ENCODE results near the gene IQCF6. TPM values are rescaled to one million over a fixed set of nuclear protein-coding genes. Genes with fewer than 3 reads are reported as not detected.
"Not testable (repeated sequence)": the region's sequence is repeated elsewhere in the genome, so short reads cannot be mapped to it uniquely, and the experiment has no call there.

Gene IQCF6
- polyA plus RNA-seq, 3 donors, result not detected

DNA sequence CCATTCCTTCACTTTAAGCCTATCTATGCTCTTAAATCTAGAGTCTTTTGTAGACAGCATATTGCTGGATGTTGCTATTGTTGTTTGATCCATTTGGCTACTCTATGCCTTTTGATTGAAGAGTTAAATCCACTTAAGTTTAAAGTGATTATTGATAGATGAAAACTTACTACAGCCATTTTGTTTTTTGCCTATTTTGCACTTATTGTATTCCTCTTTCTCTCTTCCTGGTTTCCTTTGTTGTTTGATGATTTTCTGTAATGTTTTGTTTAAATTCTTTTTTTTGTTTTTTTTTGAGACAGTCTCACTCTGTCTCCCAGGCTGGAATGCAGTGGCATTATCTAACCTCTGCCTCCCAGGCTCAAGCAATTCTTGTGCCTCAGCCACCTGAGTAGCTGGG, 19.8 kb downstream of the IQCF6 start:
- peaks cover 2 to 10% (median 6%) of the 10 kb centered on the region in 3 donors for H3K27me3 Mint-ChIP-seq (ENCODE audit: low read depth in 3 of 3)
- Histone ChIP-seq H3K4me2 (replicated peaks; ENCODE audit: extremely low read depth, low read length, poor library complexity, severe bottlenecking) (no peak overlapping the region), H3K79me2 (ENCODE audit: insufficient read depth, low read length) (no peaks in the 10 kb centered on the region), H3K36me3 (replicated peaks in 1 of 2; ENCODE audit: control insufficient read depth in 1 of 2, insufficient read depth in 2 of 2, low read length in 2 of 2) (no peaks in the 10 kb centered on the region), H2AFZ (ENCODE audit: insufficient read depth, low read depth, low read length, poor library complexity, severe bottlenecking) (no peak overlapping the region), H3K9ac (ENCODE audit: insufficient read depth, low read length, poor library complexity, severe bottlenecking) (no peak overlapping the region), H3K9me3 (replicated peaks in 1 of 2; ENCODE audit: control insufficient read depth in 1 of 2, insufficient read depth in 1 of 2, low read length in 2 of 2) (peaks cover 18 to 21% of the 10 kb centered on the region in 2 donors), H3K27ac (ENCODE audit: low read depth in 1 of 2, low read length in 2 of 2) (no peak overlapping the region), H3K4me3 (replicated peaks in 1 of 3; ENCODE audit: low read depth in 2 of 3, low read length in 3 of 3) (no peak overlapping the region), H3K27me3 (ENCODE audit: control insufficient read depth in 2 of 2, insufficient read depth in 2 of 2, low read length in 2 of 2) (no peaks in the 10 kb centered on the region), H4K20me1 (ENCODE audit: insufficient read depth, low read length) (no peaks in the 10 kb centered on the region), H3K4me1 (ENCODE audit: control insufficient read depth in 1 of 2, insufficient read depth in 2 of 2, low read length in 2 of 2) (no peaks in the 10 kb centered on the region)
- DNase-seq, result no peak
- H3K4me3 Mint-ChIP-seq, result no peak overlapping the region
- no peak overlapping the region for H3K27ac Mint-ChIP-seq
- H3K36me3 Mint-ChIP-seq, result no peaks in the 10 kb centered on the region
- TF ChIP-seq, protein P1, sequence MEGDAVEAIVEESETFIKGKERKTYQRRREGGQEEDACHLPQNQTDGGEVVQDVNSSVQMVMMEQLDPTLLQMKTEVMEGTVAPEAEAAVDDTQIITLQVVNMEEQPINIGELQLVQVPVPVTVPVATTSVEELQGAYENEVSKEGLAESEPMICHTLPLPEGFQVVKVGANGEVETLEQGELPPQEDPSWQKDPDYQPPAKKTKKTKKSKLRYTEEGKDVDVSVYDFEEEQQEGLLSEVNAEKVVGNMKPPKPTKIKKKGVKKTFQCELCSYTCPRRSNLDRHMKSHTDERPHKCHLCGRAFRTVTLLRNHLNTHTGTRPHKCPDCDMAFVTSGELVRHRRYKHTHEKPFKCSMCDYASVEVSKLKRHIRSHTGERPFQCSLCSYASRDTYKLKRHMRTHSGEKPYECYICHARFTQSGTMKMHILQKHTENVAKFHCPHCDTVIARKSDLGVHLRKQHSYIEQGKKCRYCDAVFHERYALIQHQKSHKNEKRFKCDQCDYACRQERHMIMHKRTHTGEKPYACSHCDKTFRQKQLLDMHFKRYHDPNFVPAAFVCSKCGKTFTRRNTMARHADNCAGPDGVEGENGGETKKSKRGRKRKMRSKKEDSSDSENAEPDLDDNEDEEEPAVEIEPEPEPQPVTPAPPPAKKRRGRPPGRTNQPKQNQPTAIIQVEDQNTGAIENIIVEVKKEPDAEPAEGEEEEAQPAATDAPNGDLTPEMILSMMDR (IDR thresholded peaks at IDR 0.05), result no peak
- intact Hi-C loops (cut with micrococcal nuclease), result no loop called here
- H3K9me3 Mint-ChIP-seq, result peaks cover 27 to 48% (median 44%) of the 10 kb centered on the region in 7 donors
- peaks cover under 1% of the 10 kb centered on the region for H3K4me1 Mint-ChIP-seq

DNA sequence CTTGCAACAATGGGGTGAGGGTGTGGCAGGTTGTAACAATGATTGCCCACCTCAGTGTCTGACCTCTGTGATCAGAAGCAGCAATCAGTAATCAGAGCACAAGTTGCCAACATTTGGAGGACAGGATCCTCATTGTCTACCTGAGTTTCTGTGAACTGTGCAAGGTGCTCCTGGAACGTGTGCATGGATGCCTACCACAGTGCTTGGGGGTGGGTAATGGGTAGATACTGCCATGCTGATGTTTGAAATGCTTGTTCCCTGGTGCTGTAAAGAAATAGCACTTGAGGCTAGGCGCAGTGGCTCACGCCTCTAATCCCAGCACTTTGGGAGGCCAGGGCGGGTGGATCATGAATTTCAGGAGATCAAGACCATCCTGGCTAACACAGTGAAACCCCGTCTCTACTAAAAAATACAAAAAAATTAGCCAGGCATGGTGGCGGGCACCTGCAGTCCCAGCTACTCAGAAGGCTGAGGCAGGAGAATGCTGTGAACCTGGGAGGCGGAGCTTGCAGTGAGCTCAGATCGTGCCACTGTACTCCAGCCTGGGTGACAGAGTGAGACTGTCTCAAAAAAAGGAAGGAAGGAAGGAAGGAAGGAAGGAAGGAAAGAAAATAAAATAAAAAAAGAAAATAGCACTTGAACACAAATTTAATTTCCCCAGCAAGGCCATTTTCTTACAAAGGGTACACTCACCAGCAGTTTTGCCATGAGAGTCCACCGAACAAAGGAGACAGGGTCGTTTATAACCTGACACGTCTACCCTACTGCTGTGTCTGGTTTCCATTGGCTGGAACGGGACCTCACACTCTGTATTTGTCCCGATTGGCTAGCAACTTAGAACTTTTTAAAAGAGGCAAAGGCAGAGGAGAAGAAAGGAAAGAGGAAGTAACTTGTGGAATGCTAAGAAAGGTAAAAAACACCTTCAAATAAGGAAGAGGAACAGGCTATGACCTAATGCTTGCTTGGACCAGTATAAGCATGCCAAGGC, 25.0 kb downstream of the IQCF6 start:
- not testable (repeated sequence) for H3K27ac Mint-ChIP-seq

More for the DNA sequence above, 25.0 kb downstream of the IQCF6 start:
- Mint-ChIP-seq H3K27me3 (ENCODE audit: low read depth in 3 of 3) (peaks cover 7 to 15% (median 8%) of the 10 kb centered on the region in 3 donors), H3K9me3 (peaks cover 8 to 18% (median 14%) of the 10 kb centered on the region in 7 donors)
- H3K4me2 ChIP-seq (replicated peaks; ENCODE audit: extremely low read depth, low read length, poor library complexity, severe bottlenecking); H3K27me3 ChIP-seq (ENCODE audit: control insufficient read depth in 2 of 2, insufficient read depth in 2 of 2, low read length in 2 of 2); intact Hi-C loops (cut with micrococcal nuclease); H3K4me1 ChIP-seq (ENCODE audit: control insufficient read depth in 1 of 2, insufficient read depth in 2 of 2, low read length in 2 of 2); H3K4me3 Mint-ChIP-seq; H3K4me3 ChIP-seq (replicated peaks in 1 of 3; ENCODE audit: low read depth in 2 of 3, low read length in 3 of 3); H3K79me2 ChIP-seq (ENCODE audit: insufficient read depth, low read length); H3K36me3 Mint-ChIP-seq; DNase-seq; H3K4me1 Mint-ChIP-seq; H3K9ac ChIP-seq (ENCODE audit: insufficient read depth, low read length, poor library complexity, severe bottlenecking); H2AFZ ChIP-seq (ENCODE audit: insufficient read depth, low read depth, low read length, poor library complexity, severe bottlenecking); H3K27ac ChIP-seq (ENCODE audit: low read depth in 1 of 2, low read length in 2 of 2); H4K20me1 ChIP-seq (ENCODE audit: insufficient read depth, low read length); H3K9me3 ChIP-seq (replicated peaks in 1 of 2; ENCODE audit: control insufficient read depth in 1 of 2, insufficient read depth in 1 of 2, low read length in 2 of 2); H3K36me3 ChIP-seq (replicated peaks in 1 of 2; ENCODE audit: control insufficient read depth in 1 of 2, insufficient read depth in 2 of 2, low read length in 2 of 2): not testable (repeated sequence)
- 98% methylated on average over 7 of the region's 13 CpGs for WGBS (ENCODE audit: insufficient coverage)
